ENCODE data around the gene TMEM50A.
"Not testable (repeated sequence)": the region's sequence is repeated elsewhere in the genome, so short reads cannot be mapped to it uniquely, and the experiment has no call there.

TMEM50A gene

DNA sequence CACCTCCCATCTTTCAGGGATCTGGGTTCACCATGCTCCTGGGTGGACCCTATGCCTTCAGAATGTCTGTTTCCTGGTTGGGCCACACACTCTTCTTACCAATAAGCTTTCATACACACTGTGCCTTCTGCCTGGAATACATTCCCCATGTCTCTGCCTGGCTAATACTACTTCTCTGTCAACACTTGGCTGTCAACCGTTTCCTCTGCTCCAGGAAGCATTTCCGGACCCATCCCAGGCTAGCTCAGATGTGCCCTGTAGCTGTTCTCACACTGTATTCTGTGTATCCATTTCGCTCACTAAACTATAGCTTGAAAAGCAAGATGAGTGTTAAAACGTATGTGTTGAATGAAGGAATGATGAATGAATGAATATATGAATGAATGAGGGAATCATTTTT lies 49.0 kb downstream of the TMEM50A start:
- not testable (repeated sequence) for DNase-seq (ENCODE audit: low spot score)

DNA sequence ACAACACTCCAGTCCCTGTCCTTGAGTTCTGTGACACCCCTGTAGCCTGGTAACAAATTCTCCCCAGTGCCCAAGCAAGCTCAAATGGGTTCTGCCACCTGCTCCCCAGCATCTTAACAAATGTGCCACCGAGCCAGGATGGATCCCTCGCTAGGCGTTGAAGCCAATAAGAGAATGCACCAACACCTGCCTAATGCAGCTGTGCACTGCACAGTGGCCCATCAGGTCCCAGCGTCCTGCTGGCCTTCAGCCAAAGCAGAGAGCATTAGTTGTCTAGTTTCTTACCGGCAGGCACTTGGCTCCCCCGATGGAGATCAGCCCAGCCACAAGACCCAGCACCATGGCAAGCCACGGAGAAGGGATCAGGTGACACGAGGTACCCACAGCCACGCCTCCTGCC lies 50.6 kb downstream of the TMEM50A start:
- DNase-seq (ENCODE audit: low spot score) = not testable (repeated sequence)

DNA sequence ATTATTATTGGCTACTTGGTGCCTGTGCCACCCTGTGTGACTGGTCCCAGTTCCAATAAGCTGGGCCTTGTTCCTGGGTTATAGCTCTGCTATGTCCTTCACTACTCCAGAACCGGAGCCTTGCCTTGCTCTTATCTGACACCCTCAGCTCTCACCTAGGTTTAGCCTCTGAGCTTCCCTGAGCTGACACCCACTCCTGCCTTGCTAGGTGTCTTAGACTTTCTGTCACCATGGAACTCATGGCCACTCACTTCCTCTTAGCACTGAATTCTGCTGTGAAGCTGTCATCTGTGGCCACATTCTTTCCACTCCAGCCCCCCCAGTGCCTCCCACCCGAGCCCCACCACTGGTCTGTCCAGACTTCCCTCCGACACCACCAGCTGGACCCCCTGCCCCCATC lies 51.6 kb downstream of the TMEM50A start:
- DNase-seq (ENCODE audit: low spot score) = not testable (repeated sequence)

DNA sequence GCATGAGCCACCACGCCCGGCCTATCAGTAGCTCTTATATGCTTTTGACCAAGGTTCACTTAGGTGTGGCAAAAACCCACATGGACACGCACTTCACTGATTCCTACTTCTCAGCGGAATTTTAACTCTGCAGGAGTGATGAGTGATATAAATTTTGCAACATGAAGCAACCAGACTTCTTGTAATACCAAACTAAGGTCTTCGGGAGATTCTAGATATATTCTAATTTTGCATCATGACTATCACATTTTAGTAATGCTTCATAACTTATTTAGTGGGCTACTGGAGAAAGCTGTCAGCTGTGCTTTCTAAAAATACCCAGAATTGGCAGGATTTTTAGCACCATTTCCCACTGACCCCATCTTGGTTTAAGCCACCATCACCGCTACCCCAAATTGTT lies 54.7 kb downstream of the TMEM50A start:
- DNase-seq (ENCODE audit: low spot score) = no peak

DNA sequence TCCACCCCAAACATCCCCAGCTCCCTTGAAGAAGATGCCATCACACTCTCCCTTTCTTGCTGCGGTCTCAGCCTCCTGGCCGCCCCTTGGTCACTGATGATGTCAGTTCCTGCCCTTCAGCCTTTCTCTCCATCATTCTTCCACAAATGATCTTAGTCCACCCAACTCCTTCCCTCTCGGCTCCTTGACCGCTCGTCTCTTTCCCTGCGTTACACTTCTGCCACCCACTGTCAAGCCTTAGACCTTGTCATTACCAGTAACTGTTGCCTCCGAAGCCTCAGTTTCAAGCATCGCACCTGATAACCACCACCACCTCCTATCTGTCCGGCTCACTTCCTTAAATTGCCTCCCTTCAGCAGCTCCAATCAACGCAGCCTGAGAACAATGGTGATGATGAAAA lies 59.4 kb downstream of the TMEM50A start:
- not testable (repeated sequence) for DNase-seq (ENCODE audit: low spot score)

DNA sequence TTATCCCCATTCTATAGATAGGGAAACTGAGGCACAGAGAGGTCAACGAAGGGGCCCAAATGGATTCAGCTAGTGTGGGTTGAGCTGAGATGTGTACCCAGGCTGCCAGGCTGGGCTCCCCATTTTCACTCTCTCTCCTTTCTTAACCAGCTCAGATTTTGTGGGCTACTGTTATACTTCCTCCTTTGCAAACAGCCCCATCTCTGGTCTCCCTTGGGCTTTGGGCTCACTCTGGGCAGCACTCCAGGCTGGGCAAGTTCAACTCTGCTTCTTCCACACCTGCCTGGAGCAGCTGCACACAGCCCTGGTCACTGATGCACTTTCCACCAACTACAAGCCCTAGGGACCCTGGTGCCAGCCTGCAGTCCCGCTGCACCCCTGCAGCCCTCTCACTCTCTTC lies 59.9 kb downstream of the TMEM50A start:
- DNase-seq (ENCODE audit: low spot score) = not testable (repeated sequence)

DNA sequence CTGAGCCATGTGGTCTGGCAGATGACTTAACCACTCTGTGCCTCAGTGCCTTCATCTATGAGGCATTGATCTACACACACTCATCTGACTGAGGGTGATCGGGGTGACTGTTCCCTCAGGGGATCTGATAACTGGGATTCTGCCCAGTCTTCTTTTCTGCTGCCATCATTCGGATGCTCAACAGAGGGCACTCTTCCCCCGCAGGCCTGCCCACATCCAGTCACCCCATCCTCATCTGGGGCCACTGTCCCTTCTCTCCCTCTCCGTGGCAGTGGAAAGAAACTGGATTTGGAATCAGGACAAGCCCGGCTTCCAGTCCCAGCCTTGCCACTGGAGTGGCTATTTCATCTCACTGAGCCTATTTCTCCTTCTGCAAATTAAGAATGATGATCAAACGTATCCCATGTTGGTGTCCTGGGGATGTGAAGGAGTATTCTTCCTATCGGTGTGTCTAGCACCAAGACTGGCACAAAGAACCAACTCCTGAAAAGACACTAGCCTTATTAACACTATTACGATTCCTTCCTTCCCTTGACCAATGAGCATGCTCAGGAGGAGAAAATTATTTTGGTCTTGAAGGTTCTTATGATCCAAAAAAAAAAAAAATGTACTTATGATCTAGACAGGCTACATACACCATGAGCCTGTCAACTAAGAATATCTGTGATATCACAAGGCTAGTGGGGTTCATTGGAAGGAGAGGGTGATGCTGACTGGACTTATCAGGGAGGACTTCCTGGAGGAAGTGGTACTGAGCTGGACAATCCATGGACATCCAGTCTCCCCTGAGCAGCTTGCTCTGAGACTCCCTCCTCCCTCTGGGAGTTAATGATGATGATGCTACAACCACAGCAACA lies 65.0 kb downstream of the TMEM50A start:
- DNase-seq (ENCODE audit: low spot score) = not testable (repeated sequence)

DNA sequence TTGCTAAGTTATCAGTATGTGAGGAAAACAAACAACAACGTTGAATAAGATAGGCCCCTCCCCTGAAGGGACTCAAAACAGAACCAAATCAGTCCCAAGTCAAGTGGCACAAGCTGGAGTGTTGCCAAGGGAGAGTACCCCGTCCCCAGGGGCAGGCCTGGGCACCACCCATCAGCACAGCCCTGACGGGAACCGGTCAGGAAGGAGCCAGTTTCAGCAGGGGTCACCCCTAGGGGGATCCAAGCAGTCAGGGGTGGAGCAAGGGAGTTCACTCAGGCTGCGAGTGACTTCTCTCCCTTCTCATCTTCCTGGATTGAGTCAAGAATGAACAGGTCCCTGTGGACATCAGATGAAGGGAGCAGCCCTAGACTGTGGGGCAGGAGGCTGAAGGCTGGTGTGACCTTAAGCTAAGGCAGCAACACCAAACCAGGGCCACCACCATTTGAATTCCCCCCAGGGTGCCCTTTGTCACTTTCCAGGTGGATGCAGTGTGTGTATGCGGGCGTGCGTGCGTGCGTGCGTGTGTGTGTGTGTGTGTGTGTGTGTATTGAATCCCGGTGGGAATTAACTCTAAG lies 67.7 kb downstream of the TMEM50A start:
- DNase-seq (ENCODE audit: low spot score) = not testable (repeated sequence)

DNA sequence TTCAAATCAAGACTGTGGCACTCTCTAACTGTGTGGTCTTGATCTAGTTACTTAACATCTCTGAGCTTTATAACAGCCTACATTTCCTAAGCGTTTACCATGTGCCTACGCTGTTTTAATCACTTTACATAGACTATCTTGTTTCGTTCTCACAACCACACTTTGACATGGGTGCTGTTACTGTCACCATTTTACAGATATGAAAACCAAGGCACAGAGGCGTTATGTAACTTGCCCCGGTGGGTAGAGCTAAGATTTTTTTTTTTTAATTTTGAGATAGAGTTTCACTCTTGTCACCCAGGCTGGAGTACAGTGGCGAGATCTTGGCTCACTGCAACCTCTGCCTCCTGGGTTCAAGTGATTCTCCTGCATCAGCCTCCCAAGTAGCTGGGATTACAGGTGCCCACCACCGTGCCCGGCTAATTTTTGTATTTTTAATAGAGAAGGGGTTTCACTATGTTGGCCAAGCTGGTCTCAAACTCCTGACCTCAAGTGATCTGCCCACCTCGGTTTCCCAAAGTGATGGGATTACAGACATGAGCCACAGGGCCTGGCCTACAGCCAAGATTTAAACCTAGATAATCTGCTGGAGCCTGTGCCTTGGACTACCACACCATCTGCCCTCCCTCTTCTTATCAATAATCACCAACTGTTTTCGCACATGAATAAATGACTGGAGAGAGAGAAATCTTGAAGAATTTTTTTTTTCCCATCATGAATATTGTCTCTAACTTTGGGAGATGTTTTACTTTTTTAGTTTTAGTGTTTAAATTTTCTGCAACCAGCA lies 71.7 kb downstream of the TMEM50A start:
- DNase-seq (ENCODE audit: low spot score) = not testable (repeated sequence)
